NCI-H82 treated with DMSO at 0.1 percent for 48 hours (cell line): Measurements from ENCODE around the gene RPP21.

Experiments used
- DNase-seq: peaks from one replicate; lab custom pipeline; 2025; ENCODE audit not compliant: unreplicated experiment; lab: John Stamatoyannopoulos, UW

The RPP21 gene

GRCh38 chr6:30378290-30378937 is 33.5 kb downstream of the RPP21 start:
- no peak for DNase-seq

- no peak for DNase-seq
Observed at GRCh38 chr6:30380464-30380863, 35.5 kb downstream of the RPP21 start.

- no peak for DNase-seq
Observed at GRCh38 chr6:30386166-30386565, 41.2 kb downstream of the RPP21 start.

GRCh38 chr6:30391240-30391639 is 46.3 kb downstream of the RPP21 start:
- no peak for DNase-seq

GRCh38 chr6:30394139-30394538 is 49.2 kb downstream of the RPP21 start:
- DNase-seq, result no peak
